Hepatocyte (in vitro differentiated cells): Measurements from ENCODE around the gene RNF169.

Source experiments
- EZH2 ChIP-seq: fragments of 200-600 bp; sonication (generic); IDR thresholded peaks from 2 replicates; pipeline ENCODE4 v1.6.1; 2016; ENCODE audit warnings: antibody characterized with exemption, mild to moderate bottlenecking, borderline replicate concordance
- TF ChIP-seq, protein P1 (sequence below): fragments of 200-600 bp; sonication (generic); IDR thresholded peaks from 2 replicates; pipeline ENCODE4 v1.5.1; 2016; ENCODE audit warnings: antibody characterized with exemption, mild to moderate bottlenecking; ENCODE audit not compliant: poor library complexity

DNA sequence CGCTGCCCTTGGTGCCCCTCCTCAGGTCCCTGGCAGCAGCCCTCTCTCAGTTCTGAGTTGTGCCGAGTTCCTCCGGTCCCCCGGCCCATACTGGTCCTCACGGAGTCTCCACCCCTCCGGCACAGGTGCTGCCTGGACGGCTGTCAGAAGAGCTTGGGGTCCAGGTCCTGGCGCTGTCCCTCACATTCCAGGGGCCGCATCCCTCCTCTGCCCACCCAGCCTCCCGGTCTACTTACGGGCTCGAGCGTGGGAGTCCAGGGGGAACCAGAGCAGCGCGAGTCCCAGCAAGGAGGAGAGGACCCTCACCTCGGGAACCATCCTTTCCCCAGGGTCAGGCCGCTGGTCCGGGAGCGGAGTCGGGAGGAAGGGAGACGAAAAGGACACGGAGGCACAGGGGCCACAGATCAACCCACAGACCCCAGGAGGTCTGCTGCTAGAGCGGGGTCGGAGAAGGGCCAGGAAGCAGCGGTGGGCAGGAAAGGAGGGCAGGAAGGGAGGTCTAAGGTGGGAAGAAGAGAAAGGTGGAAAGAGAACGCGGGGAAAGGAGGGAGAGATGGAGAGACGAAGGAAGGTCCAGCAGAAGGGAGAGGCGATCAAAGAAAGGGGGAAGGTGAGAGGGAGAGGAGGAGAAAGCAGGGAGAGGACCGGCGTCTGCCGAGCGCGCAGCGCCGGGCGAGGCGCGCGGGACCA, 17.9 kb upstream of the RNF169 start:
- TF ChIP-seq, protein P1, sequence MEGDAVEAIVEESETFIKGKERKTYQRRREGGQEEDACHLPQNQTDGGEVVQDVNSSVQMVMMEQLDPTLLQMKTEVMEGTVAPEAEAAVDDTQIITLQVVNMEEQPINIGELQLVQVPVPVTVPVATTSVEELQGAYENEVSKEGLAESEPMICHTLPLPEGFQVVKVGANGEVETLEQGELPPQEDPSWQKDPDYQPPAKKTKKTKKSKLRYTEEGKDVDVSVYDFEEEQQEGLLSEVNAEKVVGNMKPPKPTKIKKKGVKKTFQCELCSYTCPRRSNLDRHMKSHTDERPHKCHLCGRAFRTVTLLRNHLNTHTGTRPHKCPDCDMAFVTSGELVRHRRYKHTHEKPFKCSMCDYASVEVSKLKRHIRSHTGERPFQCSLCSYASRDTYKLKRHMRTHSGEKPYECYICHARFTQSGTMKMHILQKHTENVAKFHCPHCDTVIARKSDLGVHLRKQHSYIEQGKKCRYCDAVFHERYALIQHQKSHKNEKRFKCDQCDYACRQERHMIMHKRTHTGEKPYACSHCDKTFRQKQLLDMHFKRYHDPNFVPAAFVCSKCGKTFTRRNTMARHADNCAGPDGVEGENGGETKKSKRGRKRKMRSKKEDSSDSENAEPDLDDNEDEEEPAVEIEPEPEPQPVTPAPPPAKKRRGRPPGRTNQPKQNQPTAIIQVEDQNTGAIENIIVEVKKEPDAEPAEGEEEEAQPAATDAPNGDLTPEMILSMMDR: no peak
- no peak for TF ChIP-seq EZH2
